Rectal smooth muscle tissue (tissue), 1 donor: Measurements from ENCODE around the gene WNT6.
A peak's percentile ranks its signal among the peaks of the same experiment; 100 is the strongest.

Experiments
- H3K27ac ChIP-seq: one replicate; pipeline ENCODE4 v1.7.0; 2013; ENCODE audit warnings: low read depth, low read length, inconsistent platforms
- H3K27me3 ChIP-seq: one replicate; pipeline ENCODE4 v1.7.0; 2013; ENCODE audit warnings: low read length; ENCODE audit not compliant: control insufficient read depth, insufficient read depth
- H3K36me3 ChIP-seq: one replicate; pipeline ENCODE4 v1.7.0; 2013; ENCODE audit warnings: low read length; ENCODE audit not compliant: control insufficient read depth, insufficient read depth
- H3K4me1 ChIP-seq: one replicate; pipeline ENCODE4 v1.7.0; 2013; ENCODE audit warnings: low read length; ENCODE audit not compliant: control insufficient read depth, insufficient read depth
- H3K4me3 ChIP-seq: one replicate; pipeline ENCODE4 v1.7.0; 2013; ENCODE audit warnings: low read length
- H3K9ac ChIP-seq: one replicate; pipeline ENCODE4 v1.7.0; 2013; ENCODE audit warnings: low read length

The WNT6 gene

DNA sequence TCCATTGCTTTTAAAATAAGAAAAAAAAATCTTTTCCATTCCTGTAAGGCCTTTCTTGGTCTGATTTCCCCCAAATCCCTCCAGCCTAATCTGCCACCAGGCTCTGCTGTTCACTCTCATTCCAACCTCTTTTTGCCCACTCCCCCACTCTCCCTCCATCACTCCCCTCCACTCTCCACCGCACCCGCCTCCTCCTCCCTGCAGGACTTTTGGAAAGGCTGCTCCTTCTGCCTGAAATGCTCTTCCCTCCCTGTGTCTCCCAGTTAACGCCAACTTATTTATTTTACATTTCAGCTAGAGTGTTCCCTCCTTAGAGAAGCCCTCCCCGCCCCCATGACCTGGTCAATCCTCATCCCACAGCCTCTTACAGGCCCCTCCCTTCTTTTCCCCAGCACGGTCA is 4.7 kb upstream of the WNT6 start:
- Histone ChIP-seq H3K27ac (no peak overlapping the region), H3K4me1 (no peaks in the 10 kb centered on the region), H3K27me3 (peaks cover 20% of the 10 kb centered on the region), H3K36me3 (no peaks in the 10 kb centered on the region), H3K4me3 (no peak overlapping the region), H3K9ac (no peak overlapping the region)

DNA sequence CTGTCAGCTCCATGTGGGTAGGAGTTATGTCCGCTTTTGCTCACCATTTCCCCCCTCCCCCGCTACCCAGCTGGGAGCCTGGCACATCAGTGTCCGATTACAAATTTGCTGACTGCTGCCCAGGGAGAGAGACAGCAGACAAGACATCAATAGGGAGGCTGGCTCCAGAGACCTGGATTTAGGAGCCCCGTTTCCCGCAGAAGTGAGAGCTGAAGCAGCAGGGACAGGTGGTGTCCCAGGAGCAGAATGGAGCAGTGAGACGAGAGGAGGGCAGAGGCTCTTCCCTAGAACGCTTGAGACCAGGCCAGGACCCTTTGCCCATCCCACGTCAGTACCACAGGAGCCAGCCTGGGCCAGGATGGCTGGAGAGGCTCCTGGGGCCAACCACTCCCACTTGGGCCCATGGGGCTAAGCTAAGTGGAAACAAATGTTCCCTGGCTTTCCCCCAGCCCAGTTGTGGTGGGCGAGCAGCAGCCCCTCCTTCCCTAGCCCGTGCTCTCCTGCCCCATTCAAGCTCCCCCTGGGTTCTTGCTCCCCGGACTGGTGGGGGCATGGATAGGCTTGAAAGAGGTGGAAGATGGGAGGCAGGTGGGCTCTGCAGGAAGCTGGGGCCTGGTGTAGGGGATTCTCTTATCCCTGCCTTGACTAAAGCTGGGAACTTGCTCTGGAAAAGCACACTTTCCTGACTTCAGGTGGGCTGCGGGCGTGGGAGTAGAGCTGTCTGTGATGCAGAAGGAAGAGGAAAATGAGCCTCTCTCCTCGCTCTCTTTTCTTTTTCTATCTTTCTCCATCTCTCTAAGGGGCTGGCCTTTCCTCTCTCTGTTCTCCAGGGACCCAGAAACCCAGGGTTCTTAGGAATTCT is 4.1 kb upstream of the WNT6 start:
- Histone ChIP-seq H3K27me3 (peaks cover 23% of the 10 kb centered on the region), H3K4me3 (no peak overlapping the region), H3K9ac (no peak overlapping the region), H3K4me1 (no peaks in the 10 kb centered on the region), H3K27ac (no peak overlapping the region), H3K36me3 (no peaks in the 10 kb centered on the region)

DNA sequence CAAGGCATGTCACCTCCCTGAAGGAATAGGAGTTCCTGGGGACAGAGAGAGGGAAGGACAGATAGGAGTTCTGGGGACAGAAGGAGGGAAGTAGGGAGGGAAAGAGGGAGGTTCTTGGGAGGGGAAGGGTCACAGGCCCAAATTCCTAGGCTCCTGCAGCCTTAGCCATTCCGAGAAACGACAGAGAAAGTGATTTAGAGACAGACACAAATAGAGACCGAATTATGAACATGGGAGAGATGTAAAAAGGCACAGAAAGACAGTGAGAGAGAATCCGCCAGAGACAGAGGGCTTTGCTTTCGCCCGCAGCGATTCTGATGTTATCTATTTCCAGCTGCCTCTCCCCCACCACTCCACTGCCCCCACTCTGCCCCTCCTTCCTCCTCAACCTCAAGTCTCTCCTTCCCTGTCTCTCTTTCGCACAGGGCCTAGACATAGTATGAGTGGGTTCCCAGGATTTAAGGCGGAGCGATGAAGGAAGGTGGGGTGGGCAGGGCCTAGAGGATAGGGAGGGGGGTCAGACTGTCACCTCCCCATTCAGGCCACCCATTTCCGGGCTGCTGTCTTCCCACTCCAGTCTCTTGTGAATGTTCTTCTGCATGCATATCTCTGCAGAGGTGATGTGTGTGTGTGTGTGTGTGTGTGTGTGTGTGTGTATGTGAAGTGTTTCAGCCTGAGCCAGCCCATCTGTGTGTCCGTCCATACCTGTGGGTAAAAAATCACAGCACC is 3.3 kb upstream of the WNT6 start:
- Histone ChIP-seq H3K27me3 (peaks cover 28% of the 10 kb centered on the region), H3K27ac (no peak overlapping the region), H3K9ac (no peak overlapping the region), H3K36me3 (no peaks in the 10 kb centered on the region), H3K4me1 (no peaks in the 10 kb centered on the region), H3K4me3 (no peak overlapping the region)

DNA sequence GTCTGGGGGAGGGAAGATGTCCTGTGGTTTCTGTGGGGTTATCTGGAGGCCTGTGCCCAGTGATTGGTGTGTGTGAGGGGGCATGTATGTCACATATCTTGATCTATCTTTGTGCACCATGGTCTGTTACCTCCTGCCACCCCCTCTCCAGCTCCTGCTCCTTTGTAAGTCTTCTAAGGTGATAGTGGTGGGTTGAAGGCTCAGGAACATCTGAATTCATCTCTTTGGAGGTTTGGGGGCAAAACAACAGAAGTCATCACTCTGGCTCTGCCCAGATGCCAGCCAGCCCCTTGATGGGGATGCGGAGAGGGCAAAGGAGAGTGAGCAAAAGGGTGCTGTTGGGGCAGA is 2.7 kb upstream of the WNT6 start:
- Histone ChIP-seq H3K9ac (no peak overlapping the region), H3K27ac (no peak overlapping the region), H3K27me3 (peaks cover 33% of the 10 kb centered on the region), H3K4me1 (no peaks in the 10 kb centered on the region), H3K4me3 (no peak overlapping the region), H3K36me3 (no peaks in the 10 kb centered on the region)

DNA sequence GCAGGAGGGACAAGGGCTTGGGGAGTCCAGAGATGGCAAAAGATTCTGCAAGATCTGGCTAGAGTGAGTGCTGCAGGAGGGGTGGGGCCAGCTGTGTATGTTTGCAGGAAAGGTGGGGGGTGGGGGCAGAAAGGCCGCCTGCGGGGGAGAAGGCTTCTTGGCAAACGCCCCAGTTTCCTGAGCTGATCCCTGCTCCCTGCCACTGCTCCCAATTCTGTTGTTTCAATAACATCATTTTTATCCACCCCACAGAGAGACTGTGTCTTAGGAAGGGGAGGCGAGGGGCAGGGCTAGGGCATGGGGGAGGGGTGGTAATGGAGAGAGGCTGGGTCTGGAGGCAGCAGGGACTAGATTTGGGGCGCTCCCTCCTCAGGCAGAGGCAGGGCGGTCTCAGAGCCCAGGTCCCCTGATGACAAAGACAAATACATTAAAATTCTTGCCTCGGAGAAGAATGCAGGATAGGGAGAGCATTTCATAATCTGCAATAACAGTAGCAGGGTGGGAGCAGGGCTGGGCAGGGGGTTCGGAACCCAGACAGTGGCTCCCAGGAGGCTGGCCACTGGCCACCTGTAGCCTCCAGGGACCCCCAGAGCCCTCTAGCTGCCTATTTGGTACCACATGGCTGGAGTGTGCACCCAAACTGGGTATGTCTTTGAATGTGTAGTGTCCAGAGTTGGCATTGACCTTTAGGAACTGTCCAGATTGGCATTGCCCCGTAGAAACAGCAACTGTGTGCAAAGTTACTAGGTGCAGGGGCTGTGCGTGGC is 2.1 kb upstream of the WNT6 start:
- peaks cover 32% of the 10 kb centered on the region for H3K27me3 ChIP-seq

DNA sequence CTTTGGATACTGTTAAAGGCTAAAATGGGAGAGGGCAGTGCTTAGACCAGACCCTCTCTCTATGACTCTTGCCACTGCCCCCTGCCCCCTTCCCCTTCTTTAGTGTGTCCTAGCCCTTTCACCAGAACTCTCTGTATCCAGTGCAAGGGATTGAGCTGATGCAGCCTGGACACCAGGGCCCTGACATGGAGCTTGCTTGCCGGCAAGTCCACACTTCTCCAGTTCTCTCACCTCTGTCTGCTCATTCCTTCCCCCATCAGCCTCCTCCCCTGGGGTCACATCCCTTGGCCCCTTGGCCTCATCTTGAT is 1.5 kb upstream of the WNT6 start:
- H3K27me3 ChIP-seq, result peaks cover 30% of the 10 kb centered on the region

More for the DNA sequence above, 2.1 kb upstream of the WNT6 start:
- Histone ChIP-seq H3K27ac (no peak overlapping the region), H3K4me3 (no peak overlapping the region), H3K36me3 (no peaks in the 10 kb centered on the region), H3K4me1 (no peaks in the 10 kb centered on the region), H3K9ac (no peak overlapping the region)

DNA sequence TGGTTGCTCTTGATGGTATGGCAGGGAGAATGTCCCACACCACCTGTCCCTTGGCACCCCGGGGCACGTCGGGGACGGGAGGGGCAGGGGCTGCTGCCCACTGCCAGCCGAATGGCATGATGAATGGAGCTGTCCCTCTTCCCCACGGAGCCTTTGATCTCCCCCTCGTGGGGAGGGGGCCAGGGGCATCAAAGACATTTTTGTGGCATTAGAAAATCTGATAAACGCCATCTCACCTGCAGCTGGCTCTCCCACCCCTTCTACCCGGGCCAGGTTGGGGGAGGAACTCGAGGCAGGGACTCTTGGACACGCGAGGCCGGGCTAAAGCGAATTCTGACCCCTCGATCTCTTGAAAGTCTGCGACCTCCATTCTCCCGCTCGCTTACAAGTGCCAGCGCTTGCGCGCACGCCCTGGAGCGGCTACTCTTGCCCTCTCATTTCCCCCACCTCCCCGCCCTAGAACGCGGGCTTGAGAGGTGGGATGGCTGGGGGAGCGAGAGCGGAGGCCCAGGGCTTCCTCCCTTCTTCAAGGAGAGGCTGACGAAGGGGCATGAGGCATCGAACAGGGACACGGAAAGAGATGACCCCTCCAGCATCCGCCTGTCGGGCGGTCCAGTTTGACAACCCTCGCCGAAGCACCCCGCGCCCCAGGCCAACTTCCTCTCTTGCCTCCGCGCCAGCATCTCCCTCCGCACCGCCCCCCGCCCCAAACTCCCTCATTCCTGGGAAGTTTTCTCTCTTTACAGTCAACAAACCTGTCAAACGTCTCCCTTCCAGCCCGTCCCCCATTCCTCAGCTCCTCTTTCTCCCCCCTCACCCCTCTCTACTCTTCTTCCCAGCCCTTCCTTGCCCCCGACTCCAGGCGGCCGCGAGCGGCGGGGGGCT is 692 bp upstream of the WNT6 start:
- Histone ChIP-seq H3K9ac (no peak overlapping the region), H3K4me1 (no peaks in the 10 kb centered on the region), H3K36me3 (no peaks in the 10 kb centered on the region), H3K27me3 (peaks cover 30% of the 10 kb centered on the region), H3K4me3 (peak overlapping the region; percentile 33), H3K27ac (no peak overlapping the region)

More for the DNA sequence above, 1.5 kb upstream of the WNT6 start:
- no peak overlapping the region for H3K27ac ChIP-seq
- no peaks in the 10 kb centered on the region for H3K4me1 ChIP-seq
- H3K9ac ChIP-seq, result no peak overlapping the region
- no peak overlapping the region for H3K4me3 ChIP-seq
- H3K36me3 ChIP-seq, result no peaks in the 10 kb centered on the region

DNA sequence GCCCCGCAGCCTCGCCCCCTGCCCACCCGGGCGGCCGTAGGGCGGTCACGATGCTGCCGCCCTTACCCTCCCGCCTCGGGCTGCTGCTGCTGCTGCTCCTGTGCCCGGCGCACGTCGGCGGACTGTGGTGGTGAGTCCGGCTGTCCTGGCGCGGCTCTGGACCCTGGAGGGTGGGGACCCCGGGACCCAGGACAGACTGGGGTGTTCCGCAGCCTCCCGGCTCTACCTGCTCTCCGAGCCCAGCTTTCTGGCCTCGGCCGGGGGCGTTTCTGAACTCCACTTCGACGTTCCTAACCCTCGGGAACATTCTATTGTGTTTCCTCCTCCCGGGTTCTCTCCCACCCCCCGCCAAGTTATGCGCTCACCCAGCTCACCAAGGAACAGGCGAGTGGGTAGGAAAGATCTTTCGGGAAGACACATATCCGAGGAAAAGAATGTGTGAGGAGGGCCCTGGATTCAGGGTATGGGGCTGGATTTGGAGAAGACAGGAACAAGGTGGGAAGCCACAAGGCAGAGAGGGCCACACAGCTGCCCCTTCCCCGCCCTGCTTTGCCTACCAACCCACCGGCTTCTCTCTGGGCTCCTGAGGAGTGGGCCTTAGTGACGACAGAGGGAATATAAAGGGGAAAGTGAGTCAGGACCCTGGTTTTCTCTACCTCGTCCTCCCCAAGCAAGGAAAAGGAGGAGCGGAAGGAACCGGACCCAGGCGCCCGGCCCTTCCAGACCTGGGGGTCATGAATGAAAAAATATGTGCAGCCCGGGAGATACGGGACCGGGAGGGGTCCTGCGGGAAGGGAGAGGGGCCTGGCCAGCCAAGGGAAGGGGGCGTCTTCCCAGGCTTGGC is 605 bp downstream of the WNT6 start:
- Histone ChIP-seq H3K4me3 (peak overlapping the region; percentile 38), H3K9ac (no peak overlapping the region), H3K27me3 (peaks cover 30% of the 10 kb centered on the region), H3K27ac (no peak overlapping the region), H3K36me3 (no peaks in the 10 kb centered on the region), H3K4me1 (no peaks in the 10 kb centered on the region)

DNA sequence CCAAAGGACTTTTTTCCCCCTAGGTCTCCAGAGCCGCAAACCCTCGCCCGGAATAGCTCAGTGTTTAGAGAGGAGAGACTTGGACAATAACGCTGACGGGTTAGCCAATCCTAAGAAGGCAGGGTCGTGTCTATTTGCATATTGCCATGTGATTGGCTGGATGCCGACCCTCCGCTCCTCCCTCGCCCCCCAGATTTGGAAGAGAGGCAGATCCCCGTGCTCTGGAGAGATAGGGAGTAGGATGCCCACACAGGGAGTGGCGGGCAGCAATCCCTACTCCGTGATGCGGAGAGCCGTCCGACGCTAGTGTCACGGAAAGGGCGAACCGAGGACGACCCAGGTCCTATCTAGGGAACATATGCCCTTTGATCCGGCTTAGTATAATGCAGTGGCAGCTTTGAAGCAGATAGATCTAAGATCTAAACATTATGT is 1.4 kb downstream of the WNT6 start:
- H3K4me3 ChIP-seq, result no peak overlapping the region
- H3K36me3 ChIP-seq, result no peaks in the 10 kb centered on the region
- H3K27ac ChIP-seq, result no peak overlapping the region
- H3K27me3 ChIP-seq, result peaks cover 30% of the 10 kb centered on the region
- no peaks in the 10 kb centered on the region for H3K4me1 ChIP-seq
- no peak overlapping the region for H3K9ac ChIP-seq

DNA sequence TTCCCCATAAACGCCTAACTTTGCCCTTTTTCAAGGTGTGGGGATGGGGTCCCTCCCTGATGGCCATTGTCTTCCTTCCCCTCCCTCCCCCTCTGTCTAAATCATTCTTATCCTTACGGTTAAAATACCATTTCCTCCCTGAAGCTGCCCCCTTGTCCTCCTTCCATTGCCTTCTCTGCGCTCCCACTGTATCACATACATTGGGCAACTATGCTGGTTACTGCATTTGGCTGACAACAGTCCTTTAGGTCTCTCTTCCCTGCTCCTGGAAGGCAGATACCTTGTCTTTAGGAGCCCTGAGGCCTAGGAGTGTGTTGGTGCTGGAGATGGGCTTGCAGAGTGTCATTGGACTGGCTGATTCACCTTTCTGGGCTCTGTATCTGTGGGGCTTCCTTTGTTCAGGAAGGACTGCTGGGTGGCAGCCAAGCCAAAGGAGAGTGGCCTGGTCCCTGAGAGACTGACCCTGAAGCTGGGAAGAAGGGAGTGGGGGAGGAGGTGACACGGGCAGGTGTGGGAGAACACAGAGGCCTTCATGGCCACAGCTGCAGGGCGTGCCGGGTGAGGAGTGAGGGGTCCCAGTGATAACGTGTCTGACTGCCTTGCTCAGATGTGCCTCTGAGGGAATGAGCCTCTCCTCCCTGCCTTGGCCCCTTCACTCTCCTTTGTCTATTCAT is 2.2 kb downstream of the WNT6 start:
- H3K27me3 ChIP-seq, result peaks cover 29% of the 10 kb centered on the region
- no peak overlapping the region for H3K9ac ChIP-seq
- H3K36me3 ChIP-seq, result no peaks in the 10 kb centered on the region
- no peak overlapping the region for H3K27ac ChIP-seq
- no peak overlapping the region for H3K4me3 ChIP-seq
- no peaks in the 10 kb centered on the region for H3K4me1 ChIP-seq

DNA sequence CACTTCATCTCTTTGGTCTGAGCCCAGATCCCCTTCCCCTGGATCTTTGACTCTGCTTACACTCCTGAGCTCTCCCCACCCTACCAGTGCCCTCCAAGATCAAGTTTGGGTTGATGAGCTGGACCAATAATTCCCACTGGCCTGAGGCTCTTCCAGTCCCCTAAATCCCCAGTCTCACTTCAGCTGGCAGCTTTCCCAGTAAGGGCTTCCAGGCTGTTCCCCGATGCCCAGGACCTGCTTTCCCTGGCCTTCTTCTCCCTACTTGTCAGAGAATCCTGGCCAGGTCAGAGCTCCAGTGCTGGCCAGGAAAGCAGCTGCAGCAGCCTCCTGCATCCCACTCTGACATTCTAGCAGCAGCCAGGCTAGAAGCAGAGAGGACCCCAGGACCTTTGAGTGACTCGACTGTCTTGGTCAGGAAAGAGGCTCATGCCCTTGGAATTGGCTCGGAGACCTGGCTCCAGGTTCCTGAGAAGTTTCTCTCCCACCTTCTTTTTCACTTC is 3.5 kb downstream of the WNT6 start:
- Histone ChIP-seq H3K4me1 (no peaks in the 10 kb centered on the region), H3K27me3 (peaks cover 27% of the 10 kb centered on the region), H3K4me3 (no peak overlapping the region), H3K27ac (no peak overlapping the region), H3K9ac (no peak overlapping the region), H3K36me3 (no peaks in the 10 kb centered on the region)
